Loucy (cell line): Measurements from ENCODE around the gene BMERB1.

ENCODE experiments used
- CTCF ChIP-seq: fragments of 200-600 bp; sonication (generic); conservative IDR thresholded peaks from 2 replicates; pipeline ENCODE4 v1.5.1; 2014; ENCODE audit warnings: mild to moderate bottlenecking, antibody characterized with exemption, low read length
- EZH2phosphoT487 ChIP-seq: fragments of 200-600 bp; IDR thresholded peaks from 2 replicates; pipeline ENCODE4 v1.6.1; 2018; ENCODE audit warnings: antibody characterized with exemption, mild to moderate bottlenecking, moderate library complexity, borderline replicate concordance

DNA sequence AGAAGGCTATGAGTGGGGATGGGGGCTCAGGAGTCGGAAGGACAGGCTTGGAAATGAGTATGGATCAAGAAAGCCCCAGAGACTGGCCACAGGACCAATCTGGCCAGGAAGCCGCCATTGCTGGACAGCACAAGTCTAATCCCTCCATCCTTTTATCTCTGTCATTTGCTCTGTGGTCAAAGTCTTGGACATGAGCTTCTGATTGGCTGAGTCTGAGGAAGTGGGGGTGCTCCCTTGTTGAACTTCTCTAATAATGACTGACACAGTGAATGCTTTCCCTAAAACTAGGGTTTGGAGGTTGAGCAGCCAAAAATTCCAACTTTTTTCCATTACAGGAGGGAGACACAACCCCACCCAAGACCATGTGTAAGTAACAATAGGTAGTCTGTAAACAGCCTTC, 111.2 kb downstream of the BMERB1 start:
- TF ChIP-seq CTCF (no peak), EZH2phosphoT487 (no peak)
